SU-DHL-6 (cell line): ENCODE data around the gene NOP53.

Experiments used
- CTCF ChIP-seq: fragments of 200-600 bp; sonication (generic); IDR thresholded peaks from one replicate; pipeline ENCODE4 v1.5.1; 2017; ENCODE audit warnings: antibody characterized with exemption, mild to moderate bottlenecking, low read length, moderate library complexity; ENCODE audit not compliant: insufficient read depth, poor library complexity, severe bottlenecking
- EZH2phosphoT487 ChIP-seq: fragments of 200-600 bp; sonication (generic), shearing (Covaris generic); conservative IDR thresholded peaks from 2 replicates; pipeline ENCODE4 v1.6.1; 2018; ENCODE audit warnings: mild to moderate bottlenecking, antibody characterized with exemption, low read length, moderate library complexity, mixed read lengths

GRCh38 chr19:47745010-47745901 is at the start of gene NOP53:
- TF ChIP-seq CTCF, result no peak
- no peak for TF ChIP-seq EZH2phosphoT487
